NB4 (cell line): ENCODE results near the gene BHMT2.

Source experiments
- DNase-seq: peaks from one replicate; pipeline ENCODE4 v3.0.0; 2010; ENCODE audit warnings: low read depth
- H3K4me3 ChIP-seq: one replicate; pipeline ENCODE4 v1.5.1; 2011; ENCODE audit warnings: mild to moderate bottlenecking, low read depth, low read length, moderate library complexity
- CTCF ChIP-seq: IDR thresholded peaks from one replicate; pipeline ENCODE4 v1.5.1; 2012; ENCODE audit warnings: low read depth, low read length
- MYC ChIP-seq: IDR thresholded peaks from 2 replicates; pipeline ENCODE4 v1.6.1; 2011; ENCODE audit warnings: low read depth, low read length
- POLR2A ChIP-seq: IDR thresholded peaks from 2 replicates; pipeline ENCODE4 v1.6.1; 2011; ENCODE audit warnings: mild to moderate bottlenecking; ENCODE audit not compliant: insufficient read length; ENCODE audit errors: extremely low read depth
- TF ChIP-seq, protein P1 (sequence below): IDR thresholded peaks from 2 replicates; pipeline ENCODE4 v1.6.1; 2011; ENCODE audit warnings: low read depth, low read length

BHMT2 gene

GRCh38 chr5:79080804-79081203 lies 11.2 kb downstream of the BHMT2 start:
- no peak overlapping the region for H3K4me3 ChIP-seq
- no peak for DNase-seq
- TF ChIP-seq, protein P1, sequence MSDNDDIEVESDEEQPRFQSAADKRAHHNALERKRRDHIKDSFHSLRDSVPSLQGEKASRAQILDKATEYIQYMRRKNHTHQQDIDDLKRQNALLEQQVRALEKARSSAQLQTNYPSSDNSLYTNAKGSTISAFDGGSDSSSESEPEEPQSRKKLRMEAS: no peak
- TF ChIP-seq MYC: no peak
- TF ChIP-seq CTCF: no peak
- no peak for TF ChIP-seq POLR2A

GRCh38 chr5:79081779-79082178 lies 12.2 kb downstream of the BHMT2 start:
- DNase-seq: no peak
- TF ChIP-seq MYC: no peak
- TF ChIP-seq, protein P1: no peak
- no peak overlapping the region for H3K4me3 ChIP-seq

GRCh38 chr5:79086116-79086515 lies 16.5 kb downstream of the BHMT2 start:
- H3K4me3 ChIP-seq: no peak overlapping the region
- DNase-seq: no peak
- TF ChIP-seq MYC (no peak), POLR2A (no peak), CTCF (no peak)
- TF ChIP-seq, protein P1: no peak

DNA sequence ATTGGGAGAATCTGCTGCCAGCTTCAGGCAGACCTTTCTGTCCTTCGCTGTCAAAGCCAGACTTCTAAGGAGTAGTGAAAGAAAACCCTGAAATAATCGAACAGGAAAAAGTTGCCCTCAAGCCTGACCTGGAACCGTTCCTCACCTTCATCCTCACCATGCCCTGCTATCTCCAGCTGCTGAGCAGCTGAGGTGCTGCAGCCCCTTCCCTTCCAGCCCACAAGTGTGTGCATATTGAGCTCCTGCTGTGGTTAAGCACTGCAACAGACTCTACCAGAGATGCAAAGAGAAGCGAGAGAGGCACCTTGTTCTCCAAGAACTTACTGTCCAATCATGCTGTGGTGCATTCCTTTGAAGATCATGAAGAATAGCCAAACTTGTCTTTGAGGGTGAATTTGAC lies 18.9 kb downstream of the BHMT2 start:
- TF ChIP-seq MYC: no peak
- TF ChIP-seq, protein P1: no peak
- TF ChIP-seq CTCF: no peak

GRCh38 chr5:79091064-79091463 lies 21.5 kb downstream of the BHMT2 start:
- TF ChIP-seq, protein P1: no peak
- TF ChIP-seq POLR2A (no peak), MYC (no peak), CTCF (no peak)
- H3K4me3 ChIP-seq: no peak overlapping the region
- no peak for DNase-seq

More for the DNA sequence above, 18.9 kb downstream of the BHMT2 start:
- DNase-seq: no peak
- no peak overlapping the region for H3K4me3 ChIP-seq

GRCh38 chr5:79093762-79094161 lies 24.2 kb downstream of the BHMT2 start:
- TF ChIP-seq, protein P1: no peak
- TF ChIP-seq CTCF: no peak
- TF ChIP-seq POLR2A: no peak
- TF ChIP-seq MYC: no peak
- DNase-seq: no peak
- no peak overlapping the region for H3K4me3 ChIP-seq
